Fibroblast of the aortic adventitia (primary cell): ENCODE measurements around the gene AARS2. TPM values are rescaled to one million over a fixed set of nuclear protein-coding genes. Genes with fewer than 3 reads are reported as not detected.

Experiments
- DNase-seq: peaks from one replicate; pipeline ENCODE4 v3.0.0-alpha.2; 2010; ENCODE audit warnings: low read depth
- H3K4me3 ChIP-seq: 2 replicates; pipeline ENCODE4 v1.5.1; 2011; ENCODE audit warnings: low read depth, mild to moderate bottlenecking, control low read depth, low read length, moderate library complexity
- total RNA-seq: library from RNA; depleted of rRNA; stranded (reverse); fragments of >200 nt; gene quantifications from 2 replicates; pipeline ENCODE4 v1.2.3, GENCODE V29; 2012; ENCODE audit warnings: low replicate concordance
- TF ChIP-seq, protein P1 (sequence below): IDR thresholded peaks from 2 replicates; pipeline ENCODE4 v1.5.1; 2011; ENCODE audit warnings: mild to moderate bottlenecking, low read length, control low read depth, inconsistent platforms; ENCODE audit not compliant: insufficient read depth

The AARS2 gene
- total RNA-seq, 1 donor = 12.7 TPM

DNA sequence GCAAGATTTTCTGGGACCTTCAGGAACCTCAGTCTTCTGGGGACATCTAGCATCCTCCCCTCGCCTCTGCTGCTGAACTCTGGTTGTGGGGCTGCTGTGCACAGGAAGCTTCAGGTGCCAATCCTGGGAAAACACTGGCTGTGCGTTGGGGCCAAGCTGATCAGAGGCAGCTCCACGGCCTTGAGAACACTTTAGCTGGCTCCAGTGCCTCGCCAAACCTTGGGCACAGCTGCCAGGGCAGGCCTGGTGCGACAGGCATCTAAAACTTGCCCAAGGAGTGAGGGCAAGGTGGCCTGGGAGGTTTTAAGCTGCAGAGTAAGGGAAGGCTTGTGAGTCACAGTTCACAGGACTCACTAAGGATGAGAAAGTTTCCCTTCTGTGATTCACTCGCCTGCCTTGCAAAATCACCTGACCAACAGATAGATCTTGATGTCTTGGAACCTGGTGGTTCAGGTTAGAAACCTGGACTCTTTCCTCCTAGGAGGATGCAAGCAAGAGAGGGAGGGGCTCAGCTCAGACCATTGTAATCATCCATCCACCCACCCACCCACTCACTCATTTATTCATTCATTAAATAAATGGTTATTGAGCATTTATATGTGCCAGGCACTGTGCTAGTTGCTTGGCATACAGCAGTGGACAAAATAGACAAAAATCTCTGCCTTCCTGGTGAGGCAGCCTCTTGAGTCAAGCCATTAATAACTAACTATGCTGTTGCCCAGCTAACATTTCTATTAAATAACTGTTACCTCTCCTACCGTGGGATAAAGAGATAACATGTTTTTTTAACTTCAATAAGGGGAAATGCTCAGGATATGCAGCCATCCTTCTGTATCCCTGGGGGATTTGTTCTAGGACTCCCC, 26.8 kb upstream of the AARS2 start:
- DNase-seq = no peak
- no peak overlapping the region for H3K4me3 ChIP-seq
- TF ChIP-seq, protein P1, sequence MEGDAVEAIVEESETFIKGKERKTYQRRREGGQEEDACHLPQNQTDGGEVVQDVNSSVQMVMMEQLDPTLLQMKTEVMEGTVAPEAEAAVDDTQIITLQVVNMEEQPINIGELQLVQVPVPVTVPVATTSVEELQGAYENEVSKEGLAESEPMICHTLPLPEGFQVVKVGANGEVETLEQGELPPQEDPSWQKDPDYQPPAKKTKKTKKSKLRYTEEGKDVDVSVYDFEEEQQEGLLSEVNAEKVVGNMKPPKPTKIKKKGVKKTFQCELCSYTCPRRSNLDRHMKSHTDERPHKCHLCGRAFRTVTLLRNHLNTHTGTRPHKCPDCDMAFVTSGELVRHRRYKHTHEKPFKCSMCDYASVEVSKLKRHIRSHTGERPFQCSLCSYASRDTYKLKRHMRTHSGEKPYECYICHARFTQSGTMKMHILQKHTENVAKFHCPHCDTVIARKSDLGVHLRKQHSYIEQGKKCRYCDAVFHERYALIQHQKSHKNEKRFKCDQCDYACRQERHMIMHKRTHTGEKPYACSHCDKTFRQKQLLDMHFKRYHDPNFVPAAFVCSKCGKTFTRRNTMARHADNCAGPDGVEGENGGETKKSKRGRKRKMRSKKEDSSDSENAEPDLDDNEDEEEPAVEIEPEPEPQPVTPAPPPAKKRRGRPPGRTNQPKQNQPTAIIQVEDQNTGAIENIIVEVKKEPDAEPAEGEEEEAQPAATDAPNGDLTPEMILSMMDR = no peak

DNA sequence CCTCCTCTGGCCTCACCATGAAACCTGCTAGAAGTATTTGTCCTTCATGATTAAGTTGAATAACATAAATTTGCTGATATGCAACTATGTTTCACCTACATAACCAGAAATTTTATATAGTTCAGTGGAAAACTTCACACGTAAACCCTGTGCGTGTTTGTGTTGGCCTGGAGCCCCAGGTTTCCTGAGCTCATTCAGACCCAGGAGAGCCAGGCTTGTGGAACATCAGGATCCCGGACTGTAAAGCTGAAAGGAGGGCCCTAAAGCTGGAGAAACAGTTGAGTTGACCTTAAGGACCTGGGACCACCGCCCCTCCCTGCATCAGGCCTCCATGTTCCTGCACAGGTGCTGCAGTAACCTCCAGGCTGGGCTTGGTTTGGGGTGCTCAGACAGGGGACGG, 26.2 kb upstream of the AARS2 start:
- no peak overlapping the region for H3K4me3 ChIP-seq
- TF ChIP-seq, protein P1 = no peak
- DNase-seq = no peak

DNA sequence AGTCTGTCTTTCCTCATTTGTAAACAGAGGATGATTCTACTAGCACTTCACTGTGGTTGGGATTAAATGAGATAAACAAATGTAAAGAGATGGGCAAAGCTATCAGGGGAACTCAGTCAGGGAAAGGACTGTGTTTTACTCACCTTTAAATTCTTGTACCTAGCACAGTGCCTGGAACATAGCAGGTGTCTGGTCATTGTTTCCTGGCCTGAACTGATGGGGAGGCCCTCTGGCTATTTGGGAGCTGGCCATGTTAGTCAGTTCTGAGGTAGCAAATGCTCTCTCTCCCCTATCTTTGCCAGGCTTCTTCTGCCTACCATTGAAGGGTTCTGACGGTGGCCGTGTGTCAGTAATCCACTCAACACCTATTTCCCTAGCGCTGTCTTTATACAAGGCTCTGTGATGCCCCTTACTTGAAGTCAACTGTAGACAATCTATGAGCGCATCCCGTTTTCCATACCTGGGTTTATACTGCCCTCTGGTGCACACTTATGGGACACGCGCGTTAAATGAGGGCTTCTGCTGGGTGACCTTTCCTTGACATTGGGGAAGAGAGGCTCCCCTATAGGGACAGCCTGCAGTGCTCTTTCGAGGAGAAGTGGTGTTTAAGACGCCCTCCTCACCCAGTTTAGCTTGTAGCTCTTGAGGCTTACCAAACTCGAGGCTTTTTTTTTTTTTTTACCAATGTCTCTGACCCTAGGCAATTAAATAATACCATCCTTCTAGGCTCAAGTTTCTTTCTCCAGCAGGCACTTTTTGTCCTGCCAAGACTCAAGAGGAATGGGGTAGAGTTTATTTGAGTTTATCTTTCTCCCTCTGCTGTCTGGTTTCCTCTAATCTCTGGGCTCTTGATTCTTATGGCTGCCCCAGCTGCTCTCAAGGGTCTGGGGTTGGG, 25.3 kb upstream of the AARS2 start:
- peak; percentile 69 for DNase-seq
- H3K4me3 ChIP-seq = no peak overlapping the region
- TF ChIP-seq, protein P1 = peak; percentile 82

DNA sequence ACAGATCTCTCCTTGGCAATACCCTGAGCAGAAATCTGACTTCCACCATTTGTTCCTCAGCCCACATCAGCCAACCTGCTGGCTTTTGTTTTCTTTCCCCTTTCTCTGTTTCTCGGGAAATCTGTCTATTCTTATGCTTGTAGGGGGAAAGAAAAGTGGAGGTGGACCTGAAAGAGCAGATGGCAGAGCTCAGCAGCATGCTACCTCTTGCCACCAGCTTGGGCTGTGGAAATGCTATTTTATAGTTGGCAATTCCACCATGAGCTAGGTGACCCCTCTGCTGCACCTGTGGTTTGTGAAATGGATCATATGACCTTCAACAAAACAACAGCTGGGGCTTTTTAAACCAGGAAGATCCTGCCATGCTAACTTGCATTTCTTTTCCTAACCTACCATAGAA, 22.5 kb upstream of the AARS2 start:
- no peak for DNase-seq
- H3K4me3 ChIP-seq = no peak overlapping the region
- TF ChIP-seq, protein P1 = no peak

DNA sequence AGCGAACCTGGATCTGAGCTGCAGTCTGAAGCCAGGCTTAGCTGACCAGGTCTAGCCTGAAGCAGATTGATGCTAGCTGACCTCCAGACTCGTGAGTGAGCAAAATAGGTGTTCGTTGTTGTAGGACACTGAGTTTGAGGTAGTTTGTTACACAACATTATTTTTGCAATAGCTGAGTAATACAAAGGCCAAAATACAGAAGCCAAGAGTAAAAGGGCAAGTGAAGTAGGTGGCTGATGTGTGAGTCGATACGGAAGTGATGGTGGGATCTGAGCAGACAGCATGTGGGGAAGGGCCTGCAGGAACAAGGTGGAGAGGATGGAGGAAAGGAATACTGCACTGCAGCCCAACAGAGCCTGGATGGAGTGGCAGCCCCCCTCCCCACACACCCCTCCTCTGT, 20.8 kb upstream of the AARS2 start:
- no peak for DNase-seq
- no peak overlapping the region for H3K4me3 ChIP-seq
- TF ChIP-seq, protein P1 = no peak

DNA sequence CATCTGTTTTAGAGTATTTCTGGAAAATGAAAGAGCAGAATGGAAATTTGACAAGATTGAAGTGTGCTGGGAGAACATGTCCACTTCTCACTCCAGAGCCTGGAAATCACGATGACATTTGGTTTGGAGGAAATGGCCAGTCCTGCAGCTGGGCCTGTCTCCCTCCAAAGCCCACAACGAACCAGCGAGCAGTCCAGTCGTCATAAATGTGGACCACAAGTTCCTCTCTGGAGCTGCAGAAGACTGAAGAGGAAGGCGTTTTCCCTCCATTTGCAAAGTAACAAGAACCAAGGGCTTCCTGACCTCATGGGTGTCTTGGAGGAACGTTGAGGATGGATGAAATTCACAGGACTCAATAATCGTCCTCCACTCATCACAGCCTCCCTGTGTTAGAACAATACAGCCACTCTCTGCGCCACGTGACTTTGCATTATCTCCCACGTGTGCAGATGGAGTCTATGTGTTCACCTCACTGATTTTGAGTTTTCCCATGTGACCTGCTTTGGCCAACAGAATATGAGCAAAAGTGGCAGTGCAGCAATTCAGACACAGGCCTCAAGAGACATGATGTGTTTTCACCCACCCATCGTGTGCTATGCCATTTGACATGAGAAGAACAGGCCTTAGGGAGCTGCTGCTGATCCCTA, 20.2 kb upstream of the AARS2 start:
- no peak overlapping the region for H3K4me3 ChIP-seq
- DNase-seq = no peak
- TF ChIP-seq, protein P1 = no peak
